HepG2 (cell line): ENCODE data around the gene HSP90AB1. TPM values are rescaled to one million over a fixed set of nuclear protein-coding genes. Genes with fewer than 3 reads are reported as not detected.

Experiments used
- CHD2 ChIP-seq: IDR thresholded peaks from 2 replicates; pipeline ENCODE4 v1.6.1; 2011; ENCODE audit warnings: low read depth, low read length, improper control_type of control experiment
- FOSL2 ChIP-seq: sonication (generic); formaldehyde crosslinking; IDR thresholded peaks from 2 replicates; pipeline ENCODE4 v1.4.0; 2020; ENCODE audit warnings: missing genetic modification reagents
- NFYC ChIP-seq: IDR thresholded peaks from 2 replicates; pipeline ENCODE4 v1.6.1; 2016; ENCODE audit warnings: missing genetic modification reagents, missing compliant biosample characterization
- PTBP1 ChIP-seq: fragments of 200-400 bp; formaldehyde crosslinking; IDR thresholded peaks from 2 replicates; pipeline ENCODE4 v1.6.1; 2018; ENCODE audit warnings: low read length, low read depth; ENCODE audit not compliant: poor library complexity, severe bottlenecking
- SNAI1 ChIP-seq: sonication (generic); formaldehyde crosslinking; IDR thresholded peaks from 2 replicates; pipeline ENCODE4 v1.5.0; 2020; ENCODE audit warnings: mild to moderate bottlenecking, missing genetic modification reagents, borderline replicate concordance
- SPEN ChIP-seq: sonication (generic); formaldehyde crosslinking; IDR thresholded peaks from 2 replicates; pipeline ENCODE4 v1.5.1; 2020; ENCODE audit warnings: low read depth, mild to moderate bottlenecking, missing genetic modification reagents
- SRY ChIP-seq: sonication (generic); formaldehyde crosslinking; IDR thresholded peaks from 2 replicates; pipeline ENCODE4 v1.8.0; 2022; ENCODE audit warnings: mild to moderate bottlenecking, missing genetic modification reagents
- ZNF232 ChIP-seq: sonication (generic); formaldehyde crosslinking; IDR thresholded peaks from 2 replicates; pipeline ENCODE4 v1.4.0; 2020; ENCODE audit warnings: missing genetic modification reagents, borderline replicate concordance
- ZNF34 ChIP-seq: sonication (generic); formaldehyde crosslinking; IDR thresholded peaks from 2 replicates; pipeline ENCODE4 v1.4.0; 2020; ENCODE audit warnings: mild to moderate bottlenecking, missing genetic modification reagents, borderline replicate concordance
- ZNF460 ChIP-seq: sonication (generic); formaldehyde crosslinking; IDR thresholded peaks from 2 replicates; pipeline ENCODE4 v1.5.1; 2020; ENCODE audit warnings: missing genetic modification reagents, mild to moderate bottlenecking, borderline replicate concordance
- ZNF510 ChIP-seq: sonication (generic); formaldehyde crosslinking; IDR thresholded peaks from 2 replicates; pipeline ENCODE4 v1.4.0; 2020; ENCODE audit warnings: low read depth, mild to moderate bottlenecking, missing genetic modification reagents
- polyA plus RNA-seq, 8 experiments: library from polyadenylated mRNA; depleted of rRNA in 3 of 8; stranded (reverse) in 7 of 8; unstranded in 1 of 8; fragments of >200 nt; fragmentation: Illumina TruSeq in 4 of 8; extraction: Trizol in 4 of 8; gene quantifications; 2 replicates each; pipeline versions ENCODE4 v1.2.1 to v1.2.3, GENCODE V29; 2011 to 2016; ENCODE audit warnings: low read depth in 4 of 8, missing spikeins in 1 of 8, mixed read lengths in 1 of 8; ENCODE audit not compliant: insufficient read depth in 1 of 8
- total RNA-seq, 5 experiments: library from RNA; depleted of rRNA; stranded (reverse); fragments of >200 nt; fragmentation: Illumina TruSeq; extraction: Trizol; gene quantifications; 2 replicates each; pipeline ENCODE4 v1.2.3, GENCODE V29; 2016; ENCODE audit warnings: low read depth in 1 of 5
- TF ChIP-seq, protein P1 (sequence below), 2 experiments: fragments of 450-650 bp in 1 of 2; sonication (generic) in 1 of 2; formaldehyde crosslinking in 1 of 2; IDR thresholded peaks; 2 replicates each; pipeline versions ENCODE4 v1.6.1 to v1.8.0; 2016 to 2022; ENCODE audit warnings: antibody characterized with exemption in 1 of 2, mild to moderate bottlenecking in 1 of 2, missing genetic modification reagents in 1 of 2
- TF ChIP-seq, protein P2 (sequence below): sonication (generic); formaldehyde crosslinking; IDR thresholded peaks from 2 replicates; pipeline ENCODE4 v1.4.0; 2020; ENCODE audit warnings: missing genetic modification reagents
- TF ChIP-seq, protein P3 (sequence below): sonication (generic); formaldehyde crosslinking; IDR thresholded peaks from 2 replicates; pipeline ENCODE4 v1.8.0; 2022; ENCODE audit warnings: mild to moderate bottlenecking, missing genetic modification reagents, moderate library complexity

HSP90AB1 gene
- total and polyA plus RNA-seq, 2 of the 13 experiments (the other 11 are each of a cell fraction or from before 2014, with no cell fraction given): 1,325 to 1,472 TPM

DNA sequence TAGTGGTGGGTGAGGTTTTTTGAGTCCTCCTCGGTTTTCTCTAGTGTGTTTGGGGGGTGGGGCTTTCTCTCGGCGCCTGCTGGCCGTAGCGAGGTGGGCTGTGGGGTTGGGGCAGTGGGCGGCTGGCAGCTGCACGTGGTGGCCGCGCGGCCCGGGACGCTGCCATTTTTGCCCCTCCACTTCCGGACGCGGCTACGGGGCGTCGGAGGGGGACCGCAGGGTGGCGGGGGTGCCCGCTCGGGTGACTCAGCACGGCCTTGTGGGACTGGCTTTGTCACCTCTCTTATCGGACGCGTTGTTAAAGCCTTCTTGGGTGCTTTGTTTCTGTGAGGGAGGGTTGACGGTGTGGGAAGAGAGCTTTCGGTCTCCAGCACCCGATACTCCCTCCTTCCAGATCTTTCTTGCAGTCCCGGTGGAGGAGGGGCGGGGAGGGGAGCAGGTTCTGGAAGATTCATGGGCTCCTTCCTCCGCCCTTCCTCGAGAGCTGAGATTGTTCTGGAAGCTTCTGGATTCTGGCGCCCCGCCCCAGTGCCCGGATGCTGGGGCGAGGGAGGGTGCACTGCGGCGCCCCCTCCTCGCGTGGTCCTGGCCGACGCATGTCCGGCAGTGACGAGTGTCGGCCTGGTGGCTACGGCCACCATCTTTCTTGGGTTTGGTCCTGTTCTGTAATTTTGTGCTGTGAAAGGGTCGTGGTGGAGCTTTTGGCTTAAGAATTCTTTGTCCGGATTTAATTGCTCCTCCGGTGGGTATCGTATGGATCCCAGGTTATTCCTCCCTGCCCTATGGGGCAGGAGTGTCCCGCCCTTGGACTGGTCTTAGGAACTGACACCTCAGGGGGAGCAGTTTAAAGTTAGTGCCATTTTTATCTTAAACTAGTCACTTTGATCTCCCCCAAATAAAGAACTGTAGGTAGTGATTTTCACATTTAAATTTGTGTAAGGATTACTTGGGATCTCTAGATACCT, 719 bp downstream of the HSP90AB1 start (continued):
- TF ChIP-seq ZNF34 (no peak), CHD2 (no peak), ZNF232 (CRISPR knock-in tag) (no peak), SPEN (CRISPR knock-in tag) (no peak; the same call in 1 of the 2 replicates), SNAI1 (CRISPR knock-in tag) (no peak), ZNF460 (CRISPR knock-in tag) (no peak), SRY (CRISPR knock-in tag) (peak; percentile 84; the same call in 1 of the 2 replicates), FOSL2 (CRISPR knock-in tag) (peak; percentile 49; the same call in 1 of the 2 replicates), ZNF510 (CRISPR knock-in tag) (0 out of 2 replicates have a peak, but pooled peaks have one; percentile 30), NFYC (CRISPR knock-in tag) (0 out of 2 replicates have a peak, but pooled peaks have one; percentile 24), PTBP1 (no peak)
- TF ChIP-seq, protein P1, sequence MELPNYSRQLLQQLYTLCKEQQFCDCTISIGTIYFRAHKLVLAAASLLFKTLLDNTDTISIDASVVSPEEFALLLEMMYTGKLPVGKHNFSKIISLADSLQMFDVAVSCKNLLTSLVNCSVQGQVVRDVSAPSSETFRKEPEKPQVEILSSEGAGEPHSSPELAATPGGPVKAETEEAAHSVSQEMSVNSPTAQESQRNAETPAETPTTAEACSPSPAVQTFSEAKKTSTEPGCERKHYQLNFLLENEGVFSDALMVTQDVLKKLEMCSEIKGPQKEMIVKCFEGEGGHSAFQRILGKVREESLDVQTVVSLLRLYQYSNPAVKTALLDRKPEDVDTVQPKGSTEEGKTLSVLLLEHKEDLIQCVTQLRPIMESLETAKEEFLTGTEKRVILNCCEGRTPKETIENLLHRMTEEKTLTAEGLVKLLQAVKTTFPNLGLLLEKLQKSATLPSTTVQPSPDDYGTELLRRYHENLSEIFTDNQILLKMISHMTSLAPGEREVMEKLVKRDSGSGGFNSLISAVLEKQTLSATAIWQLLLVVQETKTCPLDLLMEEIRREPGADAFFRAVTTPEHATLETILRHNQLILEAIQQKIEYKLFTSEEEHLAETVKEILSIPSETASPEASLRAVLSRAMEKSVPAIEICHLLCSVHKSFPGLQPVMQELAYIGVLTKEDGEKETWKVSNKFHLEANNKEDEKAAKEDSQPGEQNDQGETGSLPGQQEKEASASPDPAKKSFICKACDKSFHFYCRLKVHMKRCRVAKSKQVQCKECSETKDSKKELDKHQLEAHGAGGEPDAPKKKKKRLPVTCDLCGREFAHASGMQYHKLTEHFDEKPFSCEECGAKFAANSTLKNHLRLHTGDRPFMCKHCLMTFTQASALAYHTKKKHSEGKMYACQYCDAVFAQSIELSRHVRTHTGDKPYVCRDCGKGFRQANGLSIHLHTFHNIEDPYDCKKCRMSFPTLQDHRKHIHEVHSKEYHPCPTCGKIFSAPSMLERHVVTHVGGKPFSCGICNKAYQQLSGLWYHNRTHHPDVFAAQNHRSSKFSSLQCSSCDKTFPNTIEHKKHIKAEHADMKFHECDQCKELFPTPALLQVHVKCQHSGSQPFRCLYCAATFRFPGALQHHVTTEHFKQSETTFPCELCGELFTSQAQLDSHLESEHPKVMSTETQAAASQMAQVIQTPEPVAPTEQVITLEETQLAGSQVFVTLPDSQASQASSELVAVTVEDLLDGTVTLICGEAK (IDR thresholded peaks at IDR 0.05): no peak
- TF ChIP-seq, protein P1 (CRISPR knock-in tag; IDR thresholded peaks at IDR 0.05): no peak
- TF ChIP-seq, protein P2, sequence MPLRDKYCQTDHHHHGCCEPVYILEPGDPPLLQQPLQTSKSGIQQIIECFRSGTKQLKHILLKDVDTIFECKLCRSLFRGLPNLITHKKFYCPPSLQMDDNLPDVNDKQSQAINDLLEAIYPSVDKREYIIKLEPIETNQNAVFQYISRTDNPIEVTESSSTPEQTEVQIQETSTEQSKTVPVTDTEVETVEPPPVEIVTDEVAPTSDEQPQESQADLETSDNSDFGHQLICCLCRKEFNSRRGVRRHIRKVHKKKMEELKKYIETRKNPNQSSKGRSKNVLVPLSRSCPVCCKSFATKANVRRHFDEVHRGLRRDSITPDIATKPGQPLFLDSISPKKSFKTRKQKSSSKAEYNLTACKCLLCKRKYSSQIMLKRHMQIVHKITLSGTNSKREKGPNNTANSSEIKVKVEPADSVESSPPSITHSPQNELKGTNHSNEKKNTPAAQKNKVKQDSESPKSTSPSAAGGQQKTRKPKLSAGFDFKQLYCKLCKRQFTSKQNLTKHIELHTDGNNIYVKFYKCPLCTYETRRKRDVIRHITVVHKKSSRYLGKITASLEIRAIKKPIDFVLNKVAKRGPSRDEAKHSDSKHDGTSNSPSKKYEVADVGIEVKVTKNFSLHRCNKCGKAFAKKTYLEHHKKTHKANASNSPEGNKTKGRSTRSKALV: no peak
- TF ChIP-seq, protein P3, sequence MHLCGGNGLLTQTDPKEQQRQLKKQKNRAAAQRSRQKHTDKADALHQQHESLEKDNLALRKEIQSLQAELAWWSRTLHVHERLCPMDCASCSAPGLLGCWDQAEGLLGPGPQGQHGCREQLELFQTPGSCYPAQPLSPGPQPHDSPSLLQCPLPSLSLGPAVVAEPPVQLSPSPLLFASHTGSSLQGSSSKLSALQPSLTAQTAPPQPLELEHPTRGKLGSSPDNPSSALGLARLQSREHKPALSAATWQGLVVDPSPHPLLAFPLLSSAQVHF (CRISPR knock-in tag): peak; percentile 23; the same call in 1 of the 2 replicates
